ENCODE results near the gene DHX15. TPM values are rescaled to one million over a fixed set of nuclear protein-coding genes. Genes with fewer than 3 reads are reported as not detected.

Gene DHX15
- total and polyA plus RNA-seq, 2 of the 13 experiments (the other 11 are each of a cell fraction or from before 2014, with no cell fraction given): 92.9 to 165 TPM

DNA sequence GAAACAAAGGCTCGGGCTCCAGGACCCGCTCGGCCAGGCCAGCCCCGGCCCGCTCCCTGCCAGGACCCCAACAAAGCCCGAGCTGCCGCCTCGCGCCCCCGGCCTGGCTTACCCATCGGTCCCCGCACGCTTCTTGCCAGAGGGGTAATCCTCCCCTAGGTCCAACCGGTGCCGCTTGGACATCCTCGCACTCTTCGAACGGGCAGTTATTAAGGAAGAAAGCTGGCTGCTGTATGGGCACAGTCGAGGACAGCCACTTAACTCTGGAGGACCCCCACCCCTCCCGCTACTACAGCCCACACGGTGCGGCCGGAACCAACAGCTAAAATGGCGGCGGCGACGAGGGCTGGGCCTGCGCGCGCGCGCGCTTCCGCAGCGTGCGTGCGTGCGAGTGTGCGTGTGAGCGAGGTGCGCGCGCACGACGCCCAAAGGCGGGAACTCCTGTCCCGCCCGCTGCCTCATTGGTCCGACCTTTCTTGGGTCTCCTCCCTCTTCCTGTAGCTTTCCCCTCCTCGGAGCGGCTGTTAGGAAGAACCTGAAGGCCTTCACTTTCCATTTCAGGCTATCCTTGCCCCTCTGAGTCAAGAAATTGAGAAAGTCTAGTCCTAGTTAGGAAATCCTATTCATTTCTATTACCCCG lies at the start of gene DHX15 (continued):
- TF ChIP-seq, protein P1, sequence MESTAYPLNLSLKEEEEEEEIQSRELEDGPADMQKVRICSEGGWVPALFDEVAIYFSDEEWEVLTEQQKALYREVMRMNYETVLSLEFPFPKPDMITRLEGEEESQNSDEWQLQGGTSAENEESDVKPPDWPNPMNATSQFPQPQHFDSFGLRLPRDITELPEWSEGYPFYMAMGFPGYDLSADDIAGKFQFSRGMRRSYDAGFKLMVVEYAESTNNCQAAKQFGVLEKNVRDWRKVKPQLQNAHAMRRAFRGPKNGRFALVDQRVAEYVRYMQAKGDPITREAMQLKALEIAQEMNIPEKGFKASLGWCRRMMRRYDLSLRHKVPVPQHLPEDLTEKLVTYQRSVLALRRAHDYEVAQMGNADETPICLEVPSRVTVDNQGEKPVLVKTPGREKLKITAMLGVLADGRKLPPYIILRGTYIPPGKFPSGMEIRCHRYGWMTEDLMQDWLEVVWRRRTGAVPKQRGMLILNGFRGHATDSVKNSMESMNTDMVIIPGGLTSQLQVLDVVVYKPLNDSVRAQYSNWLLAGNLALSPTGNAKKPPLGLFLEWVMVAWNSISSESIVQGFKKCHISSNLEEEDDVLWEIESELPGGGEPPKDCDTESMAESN (CRISPR knock-in tag; conservative IDR thresholded peaks at IDR 0.05): peak; percentile 85
- TF ChIP-seq FOXA3 (CRISPR knock-in tag; IDR thresholded peaks at IDR 0.05): peak; percentile 44; the same call in 1 of the 2 replicates

DNA sequence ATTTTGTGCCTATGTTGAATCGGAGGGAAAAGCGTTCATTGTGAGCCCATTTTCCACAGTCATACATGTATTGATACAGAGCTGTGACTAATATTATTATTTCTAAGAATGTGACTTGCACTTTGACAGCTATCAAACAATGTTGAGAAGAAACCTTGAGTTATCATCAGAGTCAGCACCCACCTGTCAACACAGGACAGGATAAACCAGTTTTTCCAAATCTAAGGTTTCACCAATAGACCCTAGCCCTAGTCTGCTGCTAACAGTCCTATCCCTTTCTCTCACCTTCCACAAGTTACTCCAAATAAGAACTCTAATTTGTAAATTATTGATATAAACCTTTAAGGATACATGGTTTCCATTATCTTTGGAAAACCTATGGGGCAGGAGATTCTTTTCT lies 47.7 kb upstream of the DHX15 start:
- FAIRE-seq: no peak
- Histone ChIP-seq H3K27ac (ENCODE audit: extremely low read length, insufficient read depth, low read length) (no peak overlapping the region), H2AFZ (ENCODE audit: low read length) (no peak overlapping the region), H3K9me3 (ENCODE audit: low read length) (no peaks in the 10 kb centered on the region), H4K20me1 (ENCODE audit: insufficient read depth, low read length) (no peaks in the 10 kb centered on the region), H3K79me2 (ENCODE audit: insufficient read depth, low read length) (no peaks in the 10 kb centered on the region), H3K27me3 (ENCODE audit: control insufficient read depth in 1 of 2, insufficient read depth in 2 of 2, low read length in 2 of 2) (no peaks in the 10 kb centered on the region; a peak in 1 of 5 replicates), H3K36me3 (replicated peaks in 1 of 2; ENCODE audit: control insufficient read depth in 1 of 2, insufficient read depth in 2 of 2, low read length in 2 of 2) (no peaks in the 10 kb centered on the region), H3K4me1 (ENCODE audit: insufficient read depth, low read length) (no peaks in the 10 kb centered on the region), H3K4me3 (replicated peaks in 1 of 3; ENCODE audit: insufficient read depth in 1 of 3, low read depth in 2 of 3, low read length in 3 of 3) (no peak overlapping the region), H3K9ac (ENCODE audit: insufficient read depth, low read depth, low read length) (no peak overlapping the region), H3K4me2 (ENCODE audit: low read depth, low read length) (no peak overlapping the region)
- 35% methylated on average over 2 of the region's 2 CpGs for WGBS (ENCODE audit: low lambda C conversion rate)
- BruUV-seq (replicated peaks): no TSS peak
- DNase-seq (ENCODE audit: low spot score): no peak
- no peak for TF ChIP-seq TEAD3 (CRISPR knock-in tag; optimal IDR thresholded peaks at IDR 0.05; ENCODE audit: borderline replicate concordance)
- CTCF ChIA-PET (ENCODE audit: low intra/inter-chr PET ratio, low total read pairs): no interaction called here
- intact Hi-C loops (cut with micrococcal nuclease; ENCODE audit: unreplicated experiment) (no loop called here), in situ Hi-C loops (cut with HindIII; ENCODE audit: extremely low pct_ligation_motif_present, low pct_unique_long_range_greater_than_20kb) (no loop called here)
- POLR2A ChIA-PET: no interaction called here
- no peak for ATAC-seq

DNA sequence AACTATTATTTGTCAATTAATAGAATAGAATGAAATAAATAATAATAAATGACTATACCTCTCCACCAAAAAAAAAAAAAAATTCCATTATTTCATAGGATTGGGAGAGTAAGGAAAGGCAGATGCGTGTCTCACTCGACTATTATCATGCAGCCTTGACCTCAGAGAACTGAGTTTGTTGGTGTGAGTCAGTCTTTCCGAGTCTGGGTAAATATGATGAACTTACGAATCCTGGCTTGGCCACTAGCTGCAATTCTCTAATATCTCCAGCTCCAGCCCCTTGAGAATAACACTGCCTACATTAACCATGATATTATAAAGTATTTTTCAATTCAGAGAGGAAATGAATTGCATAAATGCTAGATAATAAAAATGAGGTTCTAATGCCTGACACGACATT lies 46.6 kb upstream of the DHX15 start:
- no peak for TF ChIP-seq ZNF605 (CRISPR knock-in tag; IDR thresholded peaks at IDR 0.05)
- TF ChIP-seq, protein P2, sequence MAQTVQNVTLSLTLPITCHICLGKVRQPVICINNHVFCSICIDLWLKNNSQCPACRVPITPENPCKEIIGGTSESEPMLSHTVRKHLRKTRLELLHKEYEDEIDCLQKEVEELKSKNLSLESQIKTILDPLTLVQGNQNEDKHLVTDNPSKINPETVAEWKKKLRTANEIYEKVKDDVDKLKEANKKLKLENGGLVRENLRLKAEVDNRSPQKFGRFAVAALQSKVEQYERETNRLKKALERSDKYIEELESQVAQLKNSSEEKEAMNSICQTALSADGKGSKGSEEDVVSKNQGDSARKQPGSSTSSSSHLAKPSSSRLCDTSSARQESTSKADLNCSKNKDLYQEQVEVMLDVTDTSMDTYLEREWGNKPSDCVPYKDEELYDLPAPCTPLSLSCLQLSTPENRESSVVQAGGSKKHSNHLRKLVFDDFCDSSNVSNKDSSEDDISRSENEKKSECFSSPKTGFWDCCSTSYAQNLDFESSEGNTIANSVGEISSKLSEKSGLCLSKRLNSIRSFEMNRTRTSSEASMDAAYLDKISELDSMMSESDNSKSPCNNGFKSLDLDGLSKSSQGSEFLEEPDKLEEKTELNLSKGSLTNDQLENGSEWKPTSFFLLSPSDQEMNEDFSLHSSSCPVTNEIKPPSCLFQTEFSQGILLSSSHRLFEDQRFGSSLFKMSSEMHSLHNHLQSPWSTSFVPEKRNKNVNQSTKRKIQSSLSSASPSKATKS (CRISPR knock-in tag; IDR thresholded peaks at IDR 0.05): no peak
- peak; percentile 33; the same call in 1 of the 2 replicates for TF ChIP-seq FOSL2 (CRISPR knock-in tag; IDR thresholded peaks at IDR 0.05)
- no peak for TF ChIP-seq HCFC1 (IDR thresholded peaks at IDR 0.05; ENCODE audit: low read depth, low read length)
- no peaks in the 10 kb centered on the region for H4K20me1 ChIP-seq (ENCODE audit: insufficient read depth, low read length)
- ATAC-seq (no peak), FAIRE-seq (no peak), DNase-seq (ENCODE audit: low spot score) (peak; percentile 14)
- intact Hi-C loops (cut with micrococcal nuclease; ENCODE audit: unreplicated experiment) (no loop called here), in situ Hi-C loops (cut with HindIII; ENCODE audit: extremely low pct_ligation_motif_present, low pct_unique_long_range_greater_than_20kb) (no loop called here)
- WGBS (ENCODE audit: low lambda C conversion rate): 12% methylated on average over 5 of the region's 5 CpGs
- H3K9me3 ChIP-seq (ENCODE audit: low read length): no peaks in the 10 kb centered on the region
- no TSS peak for BruUV-seq (replicated peaks)
- no peaks in the 10 kb centered on the region for H3K36me3 ChIP-seq (replicated peaks in 1 of 2; ENCODE audit: control insufficient read depth in 1 of 2, insufficient read depth in 2 of 2, low read length in 2 of 2)
- POLR2A ChIA-PET: interaction anchor here (1.6 kb wide), 1 partner anchor 47 kb away, joined by 4 read pairs; the partner anchor contains the start of gene DHX15
- H3K4me1 ChIP-seq (ENCODE audit: insufficient read depth, low read length): no peaks in the 10 kb centered on the region
- no peak overlapping the region for H3K9ac ChIP-seq (ENCODE audit: insufficient read depth, low read depth, low read length)
- no peak overlapping the region for H3K4me3 ChIP-seq (replicated peaks in 1 of 3; ENCODE audit: insufficient read depth in 1 of 3, low read depth in 2 of 3, low read length in 3 of 3)
- no peaks in the 10 kb centered on the region for H3K79me2 ChIP-seq (ENCODE audit: insufficient read depth, low read length)
- H3K4me2 ChIP-seq (ENCODE audit: low read depth, low read length): no peak overlapping the region
- no peak overlapping the region for H2AFZ ChIP-seq (ENCODE audit: low read length)
- CTCF ChIA-PET (ENCODE audit: low intra/inter-chr PET ratio, low total read pairs): no interaction called here
- no peak overlapping the region for H3K27ac ChIP-seq (ENCODE audit: extremely low read length, insufficient read depth, low read length)
- H3K27me3 ChIP-seq (ENCODE audit: control insufficient read depth in 1 of 2, insufficient read depth in 2 of 2, low read length in 2 of 2): no peaks in the 10 kb centered on the region; a peak in 1 of 5 replicates

Data from HepG2 (cell line).